HL-60/S4 treated with phorbol 12-myristate 13-acetate at 8.2 ng/mL for 4 days and 3 days (cell line): ENCODE data around the gene METTL16.

Experiments used
- in situ Hi-C: fragments of 300-500 bp; cut with MboI; formaldehyde crosslinking; loops from 2 replicates; pipeline ENCODE4 v1.15.0; 2022; ENCODE audit warnings: low sequenced_read_pairs

METTL16 gene

DNA sequence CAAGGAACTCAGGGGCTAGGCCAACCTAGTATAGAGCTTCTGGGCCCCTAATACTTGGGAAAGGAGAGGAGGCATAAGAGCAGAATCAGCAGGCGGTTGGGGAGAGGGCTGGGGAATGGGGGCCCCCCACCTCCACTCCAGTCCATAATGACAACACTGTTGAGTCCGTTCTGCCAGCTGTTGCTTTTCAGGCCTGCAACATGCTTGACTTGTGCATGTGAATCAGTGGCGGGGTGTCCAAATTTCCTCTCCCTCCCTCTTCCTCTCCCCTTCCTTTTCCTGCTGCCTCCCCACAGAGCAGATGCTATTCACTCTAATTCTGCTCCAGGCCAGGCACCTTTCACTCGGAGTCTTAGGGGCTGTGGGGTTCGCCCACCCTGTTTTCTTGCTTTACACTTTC is 142.6 kb downstream of the METTL16 start:
- in situ Hi-C loops, result no loop called here

DNA sequence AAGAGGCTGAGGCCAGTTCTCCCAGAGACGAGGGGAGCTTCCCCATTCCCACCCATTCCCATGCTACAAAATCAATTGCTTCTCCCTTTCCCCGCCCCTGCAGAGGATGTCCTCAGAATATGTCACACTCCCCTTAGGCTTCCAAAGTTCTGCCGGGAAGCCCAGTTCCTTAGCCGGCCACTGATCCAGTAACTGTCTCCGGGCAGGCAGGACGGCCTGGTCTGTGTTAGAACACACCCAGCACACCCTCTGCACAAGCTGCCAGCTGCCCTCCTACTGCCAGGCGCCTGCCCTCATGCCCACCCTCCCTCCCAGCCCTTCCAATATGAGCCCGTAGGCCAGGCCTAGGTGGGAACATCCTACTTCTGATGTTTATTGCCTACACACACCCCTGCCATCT is 143.3 kb downstream of the METTL16 start:
- in situ Hi-C loops, result no loop called here

DNA sequence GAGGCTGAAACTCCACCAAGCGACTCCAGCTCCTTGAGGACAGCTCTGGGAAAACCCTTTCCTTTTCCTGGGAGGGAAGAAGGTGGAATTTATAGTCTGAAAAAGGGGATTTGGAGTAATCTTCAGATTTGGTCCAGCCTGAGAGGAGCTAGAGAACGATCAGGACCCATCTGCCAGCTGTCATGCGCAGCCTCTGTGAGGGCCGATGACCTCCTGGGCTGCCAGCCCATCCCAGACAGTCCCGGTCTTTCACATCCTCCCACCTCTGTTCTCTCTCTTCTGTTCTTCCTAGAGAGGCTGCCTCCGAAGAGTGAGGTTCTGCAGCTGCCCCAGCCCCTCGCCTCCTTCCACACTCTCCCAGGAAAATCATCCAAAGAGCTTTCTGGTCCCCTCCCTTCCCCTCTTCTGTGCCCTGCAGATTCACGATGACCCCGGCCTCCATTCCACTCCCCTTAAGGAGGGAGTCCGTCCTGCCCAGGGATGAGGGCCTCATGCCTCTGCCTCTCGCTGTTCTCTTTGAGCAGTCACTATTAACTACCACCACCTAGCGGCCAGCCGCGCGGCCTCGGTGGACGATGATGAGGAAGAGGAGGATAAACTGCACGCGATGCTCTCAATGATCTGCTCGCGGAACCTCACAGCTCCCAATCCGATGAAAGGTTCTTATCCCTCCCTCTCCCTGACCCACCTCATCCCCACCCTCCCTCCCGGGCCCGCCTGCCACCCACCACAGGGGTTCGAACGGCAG is 144.8 kb downstream of the METTL16 start:
- in situ Hi-C loops, result no loop called here
